Astrocyte (in vitro differentiated cells and primary cell): ENCODE results near the gene VPS37B. TPM values are rescaled to one million over a fixed set of nuclear protein-coding genes. Genes with fewer than 3 reads are reported as not detected.
A peak's percentile ranks its signal among the peaks of the same experiment; 100 is the strongest.

Source experiments
- DNase-seq: peaks from one replicate; pipeline ENCODE4 v3.0.0-alpha.2; 2010; ENCODE audit warnings: low read depth
- FAIRE-seq: peaks from 2 replicates; lab custom pipeline; 2011; peaks lifted over from hg19 to GRCh38; lab: Jason Lieb, UNC
- H2AFZ ChIP-seq: 2 replicates; pipeline ENCODE4 v1.6.0; 2012; ENCODE audit warnings: low read depth, low read length, inconsistent platforms
- H3K27ac ChIP-seq: 2 replicates; pipeline ENCODE4 v1.5.1; 2011; ENCODE audit warnings: low read depth, low read length, inconsistent platforms
- H3K27me3 ChIP-seq: 2 replicates; pipeline ENCODE4 v1.6.0; 2011; ENCODE audit warnings: low read length, inconsistent platforms; ENCODE audit not compliant: insufficient read depth
- H3K36me3 ChIP-seq: 2 replicates; pipeline ENCODE4 v1.5.1; 2011; ENCODE audit warnings: low read length, inconsistent platforms; ENCODE audit not compliant: insufficient read depth
- H3K4me1 ChIP-seq: 2 replicates; pipeline ENCODE4 v1.5.1; 2011; ENCODE audit warnings: low read length, inconsistent platforms; ENCODE audit not compliant: insufficient read depth
- H3K4me2 ChIP-seq: 2 replicates; pipeline ENCODE4 v1.6.0; 2012; ENCODE audit warnings: low read length, inconsistent platforms
- H3K4me3 ChIP-seq: 2 replicates; pipeline ENCODE4 v1.5.1; 2011; ENCODE audit warnings: low read depth, mild to moderate bottlenecking, low read length, inconsistent platforms; ENCODE audit not compliant: insufficient read depth
- H3K79me2 ChIP-seq: 2 replicates; pipeline ENCODE4 v1.6.0; 2012; ENCODE audit warnings: mild to moderate bottlenecking, low read length, inconsistent platforms; ENCODE audit not compliant: insufficient read depth
- H3K9ac ChIP-seq: 2 replicates; pipeline ENCODE4 v1.6.0; 2012; ENCODE audit warnings: mild to moderate bottlenecking, low read length, inconsistent platforms
- H3K9me3 ChIP-seq: 2 replicates; pipeline ENCODE4 v1.5.1; 2012; ENCODE audit warnings: low read depth, mild to moderate bottlenecking, low read length, inconsistent platforms; ENCODE audit not compliant: insufficient read depth
- H4K20me1 ChIP-seq: 2 replicates; pipeline ENCODE4 v1.6.0; 2012; ENCODE audit warnings: low read length, inconsistent platforms; ENCODE audit not compliant: insufficient read depth
- H3K27ac Mint-ChIP-seq: one replicate; pipeline ENCODE4 v1.8.0; 2021; ENCODE audit warnings: mild to moderate bottlenecking, mixed read lengths; ENCODE audit not compliant: unreplicated experiment
- H3K27me3 Mint-ChIP-seq: one replicate; pipeline ENCODE4 v1.8.0; 2021; ENCODE audit warnings: low read depth, mixed read lengths; ENCODE audit not compliant: unreplicated experiment
- H3K36me3 Mint-ChIP-seq: one replicate; pipeline ENCODE4 v1.8.0; 2021; ENCODE audit warnings: low read depth, mixed read lengths; ENCODE audit not compliant: unreplicated experiment
- H3K4me1 Mint-ChIP-seq: one replicate; pipeline ENCODE4 v1.8.0; 2021; ENCODE audit warnings: low read depth, mixed read lengths; ENCODE audit not compliant: unreplicated experiment
- H3K4me3 Mint-ChIP-seq: one replicate; pipeline ENCODE4 v1.8.0; 2021; ENCODE audit warnings: mild to moderate bottlenecking, moderate library complexity, mixed read lengths; ENCODE audit not compliant: unreplicated experiment
- H3K9me3 Mint-ChIP-seq: one replicate; pipeline ENCODE4 v1.8.0; 2021; ENCODE audit warnings: mild to moderate bottlenecking, mixed read lengths; ENCODE audit not compliant: unreplicated experiment
- CTCF ChIP-seq: IDR thresholded peaks from 2 replicates; pipeline ENCODE4 v1.5.1; 2011; ENCODE audit warnings: low read depth, mild to moderate bottlenecking, inconsistent platforms, low read length, moderate library complexity; ENCODE audit not compliant: insufficient read depth
- EZH2 ChIP-seq: IDR thresholded peaks from 2 replicates; pipeline ENCODE4 v1.6.1; 2012; ENCODE audit warnings: mild to moderate bottlenecking, low read length, inconsistent platforms; ENCODE audit not compliant: insufficient read depth
- total RNA-seq: library from RNA; stranded (reverse); gene quantifications from 2 replicates; pipeline ENCODE4 v1.2.1, GENCODE V29; 2021

Gene VPS37B
- total RNA-seq, 1 donor from 2014 or later: 31.4 TPM

DNA sequence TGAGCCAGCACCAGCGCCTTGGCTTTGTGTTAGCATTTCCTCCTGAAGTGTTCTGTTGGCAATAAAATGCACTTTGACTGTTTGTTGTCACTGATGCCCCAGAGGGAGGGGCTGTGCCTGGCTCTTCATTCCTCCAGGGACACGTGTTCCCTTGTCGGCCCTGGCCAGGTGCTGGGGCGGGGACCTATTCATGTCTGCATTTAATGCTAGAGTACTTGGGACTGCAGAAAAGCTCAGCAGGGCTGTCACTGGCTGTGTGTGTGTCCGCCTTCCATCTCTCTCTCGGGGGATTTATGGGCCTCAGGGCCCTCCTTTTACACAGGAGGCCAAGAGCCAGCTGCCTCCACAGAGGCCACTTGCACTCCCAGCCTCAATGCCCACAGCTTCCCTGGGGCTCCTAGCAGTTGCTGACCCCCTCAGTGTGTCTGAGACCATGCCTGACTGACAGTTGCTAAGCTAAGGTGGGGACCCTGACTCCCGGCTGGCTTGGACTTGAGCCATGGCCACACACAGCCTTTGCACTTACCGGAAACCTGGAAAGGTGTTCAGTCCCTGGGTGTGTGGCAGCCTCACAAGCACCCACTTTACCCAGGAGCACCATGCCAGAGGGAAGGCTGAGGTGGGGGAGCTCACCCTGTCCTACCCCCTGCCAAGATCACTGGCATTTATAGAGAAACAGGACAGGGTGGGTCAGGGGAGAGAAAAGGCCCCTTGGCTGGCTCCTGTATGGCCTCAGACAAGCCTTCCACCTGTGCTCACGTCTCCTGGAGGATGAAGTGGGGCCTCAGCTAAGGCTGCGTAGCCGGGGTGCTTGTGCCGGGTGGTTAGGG is 32.8 kb downstream of the VPS37B start:
- Histone ChIP-seq H3K9ac (no peak overlapping the region), H4K20me1 (peaks cover 31% of the 10 kb centered on the region), H3K36me3 (peaks cover 4% of the 10 kb centered on the region), H2AFZ (no peak overlapping the region), H3K27ac (no peak overlapping the region), H3K9me3 (no peaks in the 10 kb centered on the region), H3K4me3 (no peak overlapping the region), H3K4me2 (no peak overlapping the region), H3K27me3 (no peaks in the 10 kb centered on the region), H3K79me2 (no peaks in the 10 kb centered on the region), H3K4me1 (peaks cover 11% of the 10 kb centered on the region)
- H3K27ac Mint-ChIP-seq: no peak overlapping the region
- no peak for DNase-seq
- H3K4me1 Mint-ChIP-seq: no peaks in the 10 kb centered on the region
- H3K9me3 Mint-ChIP-seq: no peaks in the 10 kb centered on the region
- H3K4me3 Mint-ChIP-seq: no peak overlapping the region
- no peaks in the 10 kb centered on the region for H3K27me3 Mint-ChIP-seq
- H3K36me3 Mint-ChIP-seq: peaks cover 7% of the 10 kb centered on the region
- no peak for FAIRE-seq
- TF ChIP-seq EZH2 (no peak), CTCF (no peak)

GRCh38 chr12:122862110-122862634 is 33.8 kb downstream of the VPS37B start:
- no peaks in the 10 kb centered on the region for H3K9me3 ChIP-seq
- Mint-ChIP-seq H3K27ac (no peak overlapping the region), H3K4me3 (no peak overlapping the region), H3K9me3 (no peaks in the 10 kb centered on the region), H3K4me1 (no peaks in the 10 kb centered on the region), H3K27me3 (no peaks in the 10 kb centered on the region), H3K36me3 (peaks cover 13% of the 10 kb centered on the region)
- peaks cover 4% of the 10 kb centered on the region for H3K36me3 ChIP-seq
- no peaks in the 10 kb centered on the region for H3K27me3 ChIP-seq
- no peak overlapping the region for H3K4me2 ChIP-seq
- no peak overlapping the region for H2AFZ ChIP-seq
- FAIRE-seq: no peak
- H4K20me1 ChIP-seq: peaks cover 31% of the 10 kb centered on the region
- DNase-seq: no peak
- no peak overlapping the region for H3K27ac ChIP-seq
- H3K4me3 ChIP-seq: no peak overlapping the region
- H3K79me2 ChIP-seq: no peaks in the 10 kb centered on the region
- peaks cover 11% of the 10 kb centered on the region for H3K4me1 ChIP-seq
- peak overlapping the region; percentile 14 for H3K9ac ChIP-seq
- no peak for TF ChIP-seq CTCF
- TF ChIP-seq EZH2: no peak

- no peak for DNase-seq
- peaks cover 14% of the 10 kb centered on the region for H3K36me3 Mint-ChIP-seq
- Histone ChIP-seq H3K9me3 (no peaks in the 10 kb centered on the region), H3K4me2 (no peak overlapping the region), H3K36me3 (peaks cover under 1% of the 10 kb centered on the region), H3K27ac (no peak overlapping the region), H4K20me1 (peaks cover 31% of the 10 kb centered on the region), H3K4me3 (no peak overlapping the region), H3K4me1 (peaks cover 11% of the 10 kb centered on the region), H3K79me2 (no peaks in the 10 kb centered on the region), H2AFZ (no peak overlapping the region), H3K9ac (no peak overlapping the region), H3K27me3 (no peaks in the 10 kb centered on the region)
- H3K4me1 Mint-ChIP-seq: no peaks in the 10 kb centered on the region
- no peak overlapping the region for H3K27ac Mint-ChIP-seq
- no peaks in the 10 kb centered on the region for H3K27me3 Mint-ChIP-seq
- no peak for FAIRE-seq
- H3K4me3 Mint-ChIP-seq: no peak overlapping the region
- no peak for TF ChIP-seq EZH2
- TF ChIP-seq CTCF: no peak
- H3K9me3 Mint-ChIP-seq: no peaks in the 10 kb centered on the region
Measured at GRCh38 chr12:122861587-122861970, 34.3 kb downstream of the VPS37B start.
